ENCODE results near the gene JHY. TPM values are rescaled to one million over a fixed set of nuclear protein-coding genes. Genes with fewer than 3 reads are reported as not detected.

The JHY gene
- total RNA-seq, 2 donors from 2014 or later: 2.1 to 4.8 TPM

- Histone ChIP-seq H3K4me1 (ENCODE audit: control insufficient read depth, insufficient read depth, low read length) (peaks cover 7% of the 10 kb centered on the region), H3K27me3 (ENCODE audit: control insufficient read depth, insufficient read depth, low read length, poor library complexity, severe bottlenecking) (no peaks in the 10 kb centered on the region), H3K27ac (ENCODE audit: low read depth, low read length) (no peak overlapping the region), H3K9ac (ENCODE audit: extremely low read depth, low read length, poor library complexity, severe bottlenecking) (no peak overlapping the region), H3K4me3 (ENCODE audit: low read length) (no peak overlapping the region), H3K9me3 (ENCODE audit: control insufficient read depth, low read length) (no peaks in the 10 kb centered on the region), H3K36me3 (ENCODE audit: control insufficient read depth, insufficient read depth, low read length) (no peaks in the 10 kb centered on the region)
- Mint-ChIP-seq H3K36me3 (ENCODE audit: low read depth) (no peaks in the 10 kb centered on the region), H3K9me3 (no peaks in the 10 kb centered on the region), H3K4me3 (no peak overlapping the region), H3K4me1 (peaks cover 26% of the 10 kb centered on the region), H3K27me3 (ENCODE audit: insufficient read depth) (no peaks in the 10 kb centered on the region), H3K27ac (no peak overlapping the region)
- no peak for DNase-seq
- TF ChIP-seq, protein P1, sequence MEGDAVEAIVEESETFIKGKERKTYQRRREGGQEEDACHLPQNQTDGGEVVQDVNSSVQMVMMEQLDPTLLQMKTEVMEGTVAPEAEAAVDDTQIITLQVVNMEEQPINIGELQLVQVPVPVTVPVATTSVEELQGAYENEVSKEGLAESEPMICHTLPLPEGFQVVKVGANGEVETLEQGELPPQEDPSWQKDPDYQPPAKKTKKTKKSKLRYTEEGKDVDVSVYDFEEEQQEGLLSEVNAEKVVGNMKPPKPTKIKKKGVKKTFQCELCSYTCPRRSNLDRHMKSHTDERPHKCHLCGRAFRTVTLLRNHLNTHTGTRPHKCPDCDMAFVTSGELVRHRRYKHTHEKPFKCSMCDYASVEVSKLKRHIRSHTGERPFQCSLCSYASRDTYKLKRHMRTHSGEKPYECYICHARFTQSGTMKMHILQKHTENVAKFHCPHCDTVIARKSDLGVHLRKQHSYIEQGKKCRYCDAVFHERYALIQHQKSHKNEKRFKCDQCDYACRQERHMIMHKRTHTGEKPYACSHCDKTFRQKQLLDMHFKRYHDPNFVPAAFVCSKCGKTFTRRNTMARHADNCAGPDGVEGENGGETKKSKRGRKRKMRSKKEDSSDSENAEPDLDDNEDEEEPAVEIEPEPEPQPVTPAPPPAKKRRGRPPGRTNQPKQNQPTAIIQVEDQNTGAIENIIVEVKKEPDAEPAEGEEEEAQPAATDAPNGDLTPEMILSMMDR (conservative IDR thresholded peaks at IDR 0.05): no peak
- 90 to 95% methylated on average over 9 to 10 of the region's 10 CpGs for WGBS, 2 experiments (ENCODE audit: insufficient coverage in 1 of 2, insufficient read length in 1 of 2)
These were observed 30.3 kb upstream of the JHY start for GRCh38 chr11:122852074-122852795.

DNA sequence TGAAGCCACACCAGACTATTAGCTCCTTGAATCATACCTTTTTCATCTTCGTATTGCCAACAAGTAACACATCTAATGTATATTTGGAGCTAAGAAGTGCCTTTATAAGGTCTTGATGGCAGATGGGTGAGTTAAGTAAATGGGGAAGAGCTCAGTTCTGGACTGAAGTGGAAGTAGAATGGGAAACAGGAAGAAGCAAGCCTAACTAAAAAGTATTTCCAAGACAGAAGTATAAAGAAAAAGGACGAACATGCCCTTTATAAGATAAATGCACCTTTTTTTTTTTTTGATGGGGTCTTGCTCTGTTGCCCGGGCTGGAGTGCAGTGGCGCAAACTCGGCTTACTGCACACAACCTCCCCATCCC lies 29.8 kb upstream of the JHY start:
- TF ChIP-seq, protein P1 (conservative IDR thresholded peaks at IDR 0.05): no peak
- H3K9me3 Mint-ChIP-seq: no peaks in the 10 kb centered on the region
- no peaks in the 10 kb centered on the region for H3K27me3 ChIP-seq (ENCODE audit: control insufficient read depth, insufficient read depth, low read length, poor library complexity, severe bottlenecking)
- no peak overlapping the region for H3K27ac Mint-ChIP-seq
- H3K4me1 Mint-ChIP-seq: peaks cover 26% of the 10 kb centered on the region
- H3K4me3 Mint-ChIP-seq: no peak overlapping the region
- H3K27ac ChIP-seq (ENCODE audit: low read depth, low read length): no peak overlapping the region
- no peaks in the 10 kb centered on the region for H3K9me3 ChIP-seq (ENCODE audit: control insufficient read depth, low read length)
- 86 to 96% methylated on average over 1 to 5 of the region's 5 CpGs for WGBS, 2 experiments (ENCODE audit: insufficient coverage in 1 of 2, insufficient read length in 1 of 2)
- peaks cover 7% of the 10 kb centered on the region for H3K4me1 ChIP-seq (ENCODE audit: control insufficient read depth, insufficient read depth, low read length)
- H3K36me3 ChIP-seq (ENCODE audit: control insufficient read depth, insufficient read depth, low read length): no peaks in the 10 kb centered on the region
- H3K36me3 Mint-ChIP-seq (ENCODE audit: low read depth): no peaks in the 10 kb centered on the region
- no peak overlapping the region for H3K9ac ChIP-seq (ENCODE audit: extremely low read depth, low read length, poor library complexity, severe bottlenecking)
- DNase-seq: no peak
- H3K27me3 Mint-ChIP-seq (ENCODE audit: insufficient read depth): no peaks in the 10 kb centered on the region
- no peak overlapping the region for H3K4me3 ChIP-seq (ENCODE audit: low read length)

DNA sequence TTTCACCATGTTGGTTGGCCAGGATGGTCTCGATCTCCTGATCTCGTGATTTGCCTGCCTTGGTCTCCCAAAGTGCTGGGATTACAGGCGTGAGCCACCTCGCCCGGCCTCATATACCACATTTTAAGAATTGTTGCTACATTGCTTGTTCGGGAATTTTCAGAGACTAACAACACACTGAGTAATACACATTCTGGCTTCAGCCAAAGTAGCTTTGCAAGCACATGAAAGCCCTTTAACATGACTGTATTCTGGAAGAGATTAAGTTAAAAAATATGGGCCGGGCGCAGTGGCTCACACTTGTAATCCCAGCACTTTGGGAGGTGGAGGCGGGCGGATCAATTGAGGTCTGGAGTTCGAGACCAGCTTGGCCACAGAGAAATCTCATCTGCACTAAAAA lies 29.3 kb upstream of the JHY start:
- DNase-seq: no peak
- H3K4me1 Mint-ChIP-seq: peaks cover 26% of the 10 kb centered on the region
- Histone ChIP-seq H3K27me3 (ENCODE audit: control insufficient read depth, insufficient read depth, low read length, poor library complexity, severe bottlenecking) (no peaks in the 10 kb centered on the region), H3K9me3 (ENCODE audit: control insufficient read depth, low read length) (no peaks in the 10 kb centered on the region), H3K9ac (ENCODE audit: extremely low read depth, low read length, poor library complexity, severe bottlenecking) (no peak overlapping the region), H3K36me3 (ENCODE audit: control insufficient read depth, insufficient read depth, low read length) (no peaks in the 10 kb centered on the region), H3K4me1 (ENCODE audit: control insufficient read depth, insufficient read depth, low read length) (peaks cover 7% of the 10 kb centered on the region), H3K27ac (ENCODE audit: low read depth, low read length) (no peak overlapping the region), H3K4me3 (ENCODE audit: low read length) (no peak overlapping the region)
- TF ChIP-seq, protein P1 (conservative IDR thresholded peaks at IDR 0.05): no peak
- no peaks in the 10 kb centered on the region for H3K9me3 Mint-ChIP-seq
- no peak overlapping the region for H3K27ac Mint-ChIP-seq
- 86 to 97% methylated on average over 4 to 11 of the region's 11 CpGs for WGBS, 2 experiments (ENCODE audit: insufficient coverage in 1 of 2, insufficient read length in 1 of 2)
- H3K27me3 Mint-ChIP-seq (ENCODE audit: insufficient read depth): no peaks in the 10 kb centered on the region
- H3K4me3 Mint-ChIP-seq: no peak overlapping the region
- no peaks in the 10 kb centered on the region for H3K36me3 Mint-ChIP-seq (ENCODE audit: low read depth)

Data from endodermal cell (in vitro differentiated cells).